SH-SY5Y (cell line): ENCODE measurements around the gene FSTL5.

ENCODE experiments used
- GATA2 ChIP-seq: IDR thresholded peaks from 2 replicates; pipeline ENCODE4 v1.6.1; 2011; ENCODE audit warnings: mild to moderate bottlenecking, low read depth, low read length
- GATA3 ChIP-seq: IDR thresholded peaks from 2 replicates; pipeline ENCODE4 v1.6.1; 2011; ENCODE audit warnings: low read depth, mild to moderate bottlenecking, low read length, moderate library complexity

DNA sequence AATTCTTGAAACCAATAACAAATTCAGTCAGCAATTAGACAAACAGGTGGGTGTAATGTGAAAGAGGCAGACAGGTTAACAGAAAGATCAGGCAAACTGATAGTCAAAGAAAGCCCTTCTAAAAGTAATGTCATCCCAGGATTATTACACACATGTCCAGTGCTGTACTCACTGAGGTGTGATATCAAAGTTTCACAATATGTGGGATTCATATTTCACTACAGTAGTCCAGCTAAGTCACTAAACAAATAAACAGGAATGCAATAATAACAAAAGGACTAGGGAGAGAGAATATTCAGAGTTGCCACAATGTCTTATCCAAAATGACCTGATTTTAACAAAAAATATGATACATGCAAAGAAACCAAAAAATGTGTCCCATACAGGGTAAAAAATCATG lies 787.5 kb downstream of the FSTL5 start:
- no peak for TF ChIP-seq GATA2
- no peak for TF ChIP-seq GATA3
